ENCODE data around the gene FGFRL1. TPM values are rescaled to one million over a fixed set of nuclear protein-coding genes. Genes with fewer than 3 reads are reported as not detected.
"Not testable (repeated sequence)": the region's sequence is repeated elsewhere in the genome, so short reads cannot be mapped to it uniquely, and the experiment has no call there.

Gene FGFRL1
- total RNA-seq, 1 donor from 2014 or later: 5.2 TPM

DNA sequence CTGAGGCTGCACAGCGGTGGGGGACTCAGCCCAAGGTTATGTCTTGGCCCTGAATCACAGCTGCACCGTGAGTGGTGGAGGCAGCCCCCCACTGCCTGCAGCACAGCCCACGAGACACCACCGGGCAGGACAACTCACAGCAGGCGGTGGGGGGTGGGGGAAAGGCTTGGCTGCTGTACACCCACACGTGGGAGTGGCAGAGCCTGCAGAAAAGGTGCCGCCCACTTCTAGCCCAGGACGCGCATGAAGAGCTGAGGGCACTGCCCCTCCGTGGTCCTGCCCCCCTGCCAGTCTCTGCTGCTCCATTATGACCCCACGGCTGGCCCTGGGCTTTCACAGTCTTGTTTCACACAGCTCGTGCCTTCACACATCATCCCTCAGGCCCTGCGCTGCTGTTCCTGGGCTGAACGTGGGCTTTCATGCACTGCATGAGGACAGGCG lies 40.8 kb downstream of the FGFRL1 start:
- TF ChIP-seq, protein P1, sequence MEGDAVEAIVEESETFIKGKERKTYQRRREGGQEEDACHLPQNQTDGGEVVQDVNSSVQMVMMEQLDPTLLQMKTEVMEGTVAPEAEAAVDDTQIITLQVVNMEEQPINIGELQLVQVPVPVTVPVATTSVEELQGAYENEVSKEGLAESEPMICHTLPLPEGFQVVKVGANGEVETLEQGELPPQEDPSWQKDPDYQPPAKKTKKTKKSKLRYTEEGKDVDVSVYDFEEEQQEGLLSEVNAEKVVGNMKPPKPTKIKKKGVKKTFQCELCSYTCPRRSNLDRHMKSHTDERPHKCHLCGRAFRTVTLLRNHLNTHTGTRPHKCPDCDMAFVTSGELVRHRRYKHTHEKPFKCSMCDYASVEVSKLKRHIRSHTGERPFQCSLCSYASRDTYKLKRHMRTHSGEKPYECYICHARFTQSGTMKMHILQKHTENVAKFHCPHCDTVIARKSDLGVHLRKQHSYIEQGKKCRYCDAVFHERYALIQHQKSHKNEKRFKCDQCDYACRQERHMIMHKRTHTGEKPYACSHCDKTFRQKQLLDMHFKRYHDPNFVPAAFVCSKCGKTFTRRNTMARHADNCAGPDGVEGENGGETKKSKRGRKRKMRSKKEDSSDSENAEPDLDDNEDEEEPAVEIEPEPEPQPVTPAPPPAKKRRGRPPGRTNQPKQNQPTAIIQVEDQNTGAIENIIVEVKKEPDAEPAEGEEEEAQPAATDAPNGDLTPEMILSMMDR (IDR thresholded peaks at IDR 0.05; ENCODE audit: unreplicated experiment): no peak
- no peak overlapping the region for H3K27ac Mint-ChIP-seq (ENCODE audit: unreplicated experiment)
- no peak overlapping the region for H3K4me3 Mint-ChIP-seq (ENCODE audit: unreplicated experiment)
- peaks cover 8% of the 10 kb centered on the region for H3K4me1 Mint-ChIP-seq (ENCODE audit: unreplicated experiment)
- H3K36me3 Mint-ChIP-seq (ENCODE audit: low read depth, unreplicated experiment): peaks cover 5% of the 10 kb centered on the region
- peaks cover 26% of the 10 kb centered on the region for H3K27me3 Mint-ChIP-seq (ENCODE audit: unreplicated experiment)
- no peaks in the 10 kb centered on the region for H3K9me3 Mint-ChIP-seq (ENCODE audit: unreplicated experiment)
- DNase-seq (ENCODE audit: low spot score): no peak

DNA sequence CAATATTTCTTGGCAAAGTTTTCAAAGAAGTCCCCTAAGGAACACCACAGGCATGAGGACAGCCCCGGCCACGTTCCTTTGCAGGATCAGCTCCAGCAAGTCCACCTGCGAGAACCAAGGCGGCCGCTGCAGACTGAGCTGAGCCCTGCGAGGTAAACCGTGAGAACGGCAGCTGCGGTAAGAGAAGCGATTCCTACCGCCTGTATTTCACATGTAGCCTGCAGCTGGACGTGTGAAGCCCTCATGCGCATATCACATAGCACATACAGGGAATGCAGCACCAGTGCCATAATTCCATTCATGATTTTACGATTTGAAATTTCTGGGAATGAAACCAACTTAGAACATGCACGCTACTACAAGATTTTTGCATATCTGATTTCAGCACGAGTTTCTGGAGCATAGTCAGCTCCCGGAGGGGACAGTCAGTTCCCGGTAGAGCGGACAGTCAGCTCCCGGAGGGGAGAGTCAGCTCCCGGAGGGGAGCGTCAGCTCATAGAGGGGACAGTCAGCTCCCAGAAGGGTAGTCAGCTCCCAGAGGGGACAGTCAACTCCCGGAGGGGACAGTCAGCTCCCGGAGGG lies 41.7 kb downstream of the FGFRL1 start:
- DNase-seq (ENCODE audit: low spot score): no peak
- Mint-ChIP-seq H3K4me1 (ENCODE audit: unreplicated experiment) (peaks cover 8% of the 10 kb centered on the region), H3K27me3 (ENCODE audit: unreplicated experiment) (peaks cover 21% of the 10 kb centered on the region), H3K4me3 (ENCODE audit: unreplicated experiment) (no peak overlapping the region), H3K9me3 (ENCODE audit: unreplicated experiment) (no peaks in the 10 kb centered on the region), H3K27ac (ENCODE audit: unreplicated experiment) (no peak overlapping the region), H3K36me3 (ENCODE audit: low read depth, unreplicated experiment) (peaks cover 5% of the 10 kb centered on the region)
- TF ChIP-seq, protein P1 (IDR thresholded peaks at IDR 0.05; ENCODE audit: unreplicated experiment): no peak

DNA sequence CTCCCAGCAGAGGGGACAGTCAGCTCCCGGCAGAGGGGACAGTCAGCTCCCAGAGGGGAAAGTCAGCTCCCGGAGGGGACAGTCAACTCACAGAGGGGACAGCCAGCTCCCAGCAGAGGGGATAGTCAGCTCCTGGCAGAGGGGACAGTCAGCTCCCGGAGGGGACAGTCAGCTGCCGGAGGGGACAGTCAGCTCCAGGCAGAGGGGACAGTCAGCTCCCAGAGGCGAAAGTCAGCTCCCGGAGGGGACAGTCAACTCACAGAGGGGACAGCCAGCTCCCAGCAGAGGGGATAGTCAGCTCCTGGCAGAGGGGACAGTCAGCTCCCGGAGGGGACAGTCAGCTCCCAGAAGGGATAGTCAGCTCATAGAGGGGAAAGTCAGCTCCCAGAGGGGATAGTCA lies 42.5 kb downstream of the FGFRL1 start:
- H3K27me3 Mint-ChIP-seq (ENCODE audit: unreplicated experiment): peaks cover 19% of the 10 kb centered on the region
- not testable (repeated sequence) for DNase-seq (ENCODE audit: low spot score); H3K4me3 Mint-ChIP-seq (ENCODE audit: unreplicated experiment); H3K9me3 Mint-ChIP-seq (ENCODE audit: unreplicated experiment); H3K4me1 Mint-ChIP-seq (ENCODE audit: unreplicated experiment); H3K27ac Mint-ChIP-seq (ENCODE audit: unreplicated experiment); H3K36me3 Mint-ChIP-seq (ENCODE audit: low read depth, unreplicated experiment)

DNA sequence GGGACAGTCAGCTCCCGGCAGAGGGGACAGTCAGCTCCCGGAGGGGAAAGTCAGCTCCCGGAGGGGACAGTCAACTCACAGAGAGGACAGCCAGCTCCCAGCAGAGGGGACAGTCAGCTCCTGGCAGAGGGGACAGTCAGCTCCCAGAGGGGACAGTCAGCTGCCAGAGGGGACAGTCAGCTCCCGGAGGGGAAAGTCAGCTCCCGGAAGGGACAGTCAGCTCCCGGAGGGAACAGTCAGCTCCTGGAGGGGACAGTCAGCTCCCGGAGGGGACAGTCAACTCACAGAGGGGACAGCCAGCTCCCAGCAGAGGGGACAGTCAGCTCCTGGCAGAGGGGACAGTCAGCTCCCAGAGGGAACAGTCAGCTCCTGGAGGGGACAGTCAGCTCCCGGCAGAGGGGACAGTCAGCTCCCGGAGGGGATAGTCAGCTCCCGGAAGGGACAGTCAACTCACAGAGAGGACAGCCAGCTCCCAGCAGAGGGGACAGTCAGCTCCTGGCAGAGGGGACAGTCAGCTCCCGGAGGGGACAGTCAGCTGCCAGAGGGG lies 43.3 kb downstream of the FGFRL1 start:
- not testable (repeated sequence) for H3K4me1 Mint-ChIP-seq (ENCODE audit: unreplicated experiment); H3K36me3 Mint-ChIP-seq (ENCODE audit: low read depth, unreplicated experiment); H3K4me3 Mint-ChIP-seq (ENCODE audit: unreplicated experiment); H3K27ac Mint-ChIP-seq (ENCODE audit: unreplicated experiment); H3K9me3 Mint-ChIP-seq (ENCODE audit: unreplicated experiment); DNase-seq (ENCODE audit: low spot score)
- H3K27me3 Mint-ChIP-seq (ENCODE audit: unreplicated experiment): peaks cover 18% of the 10 kb centered on the region

DNA sequence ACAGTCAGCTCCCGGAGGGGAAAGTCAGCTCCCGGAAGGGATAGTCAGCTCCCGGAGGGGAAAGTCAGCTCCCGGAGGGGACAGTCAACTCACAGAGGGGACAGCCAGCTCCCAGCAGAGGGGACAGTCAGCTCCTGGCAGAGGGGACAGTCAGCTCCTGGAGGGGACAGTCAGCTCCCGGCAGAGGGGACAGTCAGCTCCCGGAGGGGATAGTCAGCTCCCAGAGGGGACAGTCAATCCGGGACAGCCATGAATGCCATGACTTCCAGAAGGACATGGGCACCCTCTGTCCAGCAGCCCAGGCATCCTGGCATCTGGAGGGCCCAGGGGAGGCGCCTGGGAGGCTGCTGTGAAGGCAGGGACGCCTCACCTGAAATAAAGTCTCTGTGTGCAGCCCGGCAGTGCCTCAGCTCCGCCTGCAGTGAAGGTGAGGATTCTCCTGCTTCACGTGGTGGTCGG lies 43.8 kb downstream of the FGFRL1 start:
- H3K4me1 Mint-ChIP-seq (ENCODE audit: unreplicated experiment); H3K9me3 Mint-ChIP-seq (ENCODE audit: unreplicated experiment); H3K4me3 Mint-ChIP-seq (ENCODE audit: unreplicated experiment); DNase-seq (ENCODE audit: low spot score); H3K36me3 Mint-ChIP-seq (ENCODE audit: low read depth, unreplicated experiment); H3K27ac Mint-ChIP-seq (ENCODE audit: unreplicated experiment): not testable (repeated sequence)
- H3K27me3 Mint-ChIP-seq (ENCODE audit: unreplicated experiment): peaks cover 14% of the 10 kb centered on the region

DNA sequence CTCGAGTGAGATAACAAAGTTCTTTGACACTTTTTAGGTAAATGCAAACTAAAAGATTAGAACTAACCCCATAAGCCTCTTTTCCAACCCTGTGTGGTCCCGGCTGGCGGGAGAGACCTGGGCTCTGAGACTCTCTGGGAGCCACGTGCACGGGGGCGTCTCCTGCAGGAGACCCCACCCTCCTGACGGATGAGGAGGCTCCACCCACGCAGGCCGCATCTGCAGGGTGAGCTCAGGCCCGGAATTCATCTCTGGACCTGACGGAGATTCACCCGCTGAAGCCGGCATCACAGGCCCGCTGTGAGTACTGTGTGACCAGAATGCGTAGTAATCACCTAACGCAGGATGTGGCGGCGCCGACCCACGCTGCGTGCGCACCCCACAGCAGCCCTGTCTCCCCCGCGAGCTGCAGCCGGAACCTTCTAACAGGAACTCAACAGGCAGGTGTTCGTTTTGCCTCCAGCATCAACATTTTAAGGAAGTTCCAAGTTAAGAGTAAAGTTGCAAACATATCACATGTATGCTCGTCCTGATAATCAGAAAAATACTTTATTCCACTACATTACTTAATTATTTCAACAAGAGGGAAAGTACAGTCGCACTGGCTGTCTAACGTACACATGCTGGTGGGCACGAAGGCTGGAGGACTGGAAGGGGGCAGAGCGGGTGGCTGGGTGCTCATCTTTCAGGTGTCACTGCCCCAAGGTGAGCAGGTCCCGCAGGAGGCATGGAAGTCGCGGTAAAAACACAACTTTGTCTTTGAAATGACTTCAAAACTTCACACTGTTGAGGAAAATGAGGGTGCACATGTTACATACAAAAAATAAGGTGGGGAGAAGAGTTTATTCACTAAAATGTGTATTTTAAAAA lies 44.5 kb downstream of the FGFRL1 start:
- DNase-seq (ENCODE audit: low spot score): no peak
- Mint-ChIP-seq H3K27me3 (ENCODE audit: unreplicated experiment) (peaks cover 14% of the 10 kb centered on the region), H3K36me3 (ENCODE audit: low read depth, unreplicated experiment) (peaks cover 5% of the 10 kb centered on the region), H3K9me3 (ENCODE audit: unreplicated experiment) (no peaks in the 10 kb centered on the region), H3K4me3 (ENCODE audit: unreplicated experiment) (no peak overlapping the region), H3K4me1 (ENCODE audit: unreplicated experiment) (peaks cover 6% of the 10 kb centered on the region), H3K27ac (ENCODE audit: unreplicated experiment) (no peak overlapping the region)
- TF ChIP-seq, protein P1 (IDR thresholded peaks at IDR 0.05; ENCODE audit: unreplicated experiment): no peak

All from endothelial cell (in vitro differentiated cells).